Measurements from ENCODE around the gene IGF1R. TPM values are rescaled to one million over a fixed set of nuclear protein-coding genes. Genes with fewer than 3 reads are reported as not detected.

Gene IGF1R
- total RNA-seq, 1 donor from 2014 or later: 31.9 TPM

DNA sequence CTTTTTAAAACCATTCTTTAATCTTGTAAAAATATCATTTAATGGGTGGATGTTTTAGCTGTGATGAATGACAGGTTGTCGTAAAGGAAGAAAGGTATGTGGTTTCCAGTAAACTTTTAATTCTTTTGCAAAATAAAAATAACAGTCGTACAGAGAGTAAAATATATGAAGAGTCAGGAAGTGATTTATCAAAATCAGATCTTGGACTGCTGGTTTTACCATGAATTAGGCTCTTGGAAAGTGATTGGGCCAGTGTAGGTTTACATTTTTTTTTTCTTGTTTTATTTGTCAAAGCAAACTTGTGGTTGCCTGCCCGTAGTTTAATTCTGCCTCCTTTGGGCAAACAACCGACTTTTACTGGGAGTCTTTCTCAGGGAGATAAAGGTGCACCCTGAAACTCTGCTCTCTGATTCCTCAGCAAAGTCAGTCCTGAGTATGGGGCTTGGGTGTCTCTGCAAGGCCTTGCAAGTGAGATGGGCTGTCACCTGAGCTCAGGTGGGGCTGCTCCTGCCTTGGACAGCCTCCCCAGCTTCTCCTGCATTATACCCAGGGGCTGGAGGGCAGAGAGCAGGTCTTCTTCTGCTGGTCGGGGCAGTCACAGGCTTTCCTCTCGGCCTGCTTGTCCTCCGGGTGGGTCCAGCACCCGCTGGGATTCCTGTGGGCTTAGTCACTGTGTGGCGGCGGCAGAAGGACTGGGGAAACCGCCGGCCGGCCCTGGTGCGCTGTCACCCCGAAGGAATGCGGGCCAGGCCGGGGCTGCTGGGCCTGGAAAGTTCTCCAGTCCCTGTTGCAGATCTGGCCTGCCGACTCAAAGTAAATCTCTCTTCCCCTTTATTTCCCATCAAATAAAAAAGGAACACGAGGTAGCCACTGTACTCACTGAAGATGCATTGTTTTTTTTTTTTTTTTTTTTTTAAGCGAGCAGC, 79.0 kb downstream of the IGF1R start:
- peak; percentile 21 for DNase-seq

DNA sequence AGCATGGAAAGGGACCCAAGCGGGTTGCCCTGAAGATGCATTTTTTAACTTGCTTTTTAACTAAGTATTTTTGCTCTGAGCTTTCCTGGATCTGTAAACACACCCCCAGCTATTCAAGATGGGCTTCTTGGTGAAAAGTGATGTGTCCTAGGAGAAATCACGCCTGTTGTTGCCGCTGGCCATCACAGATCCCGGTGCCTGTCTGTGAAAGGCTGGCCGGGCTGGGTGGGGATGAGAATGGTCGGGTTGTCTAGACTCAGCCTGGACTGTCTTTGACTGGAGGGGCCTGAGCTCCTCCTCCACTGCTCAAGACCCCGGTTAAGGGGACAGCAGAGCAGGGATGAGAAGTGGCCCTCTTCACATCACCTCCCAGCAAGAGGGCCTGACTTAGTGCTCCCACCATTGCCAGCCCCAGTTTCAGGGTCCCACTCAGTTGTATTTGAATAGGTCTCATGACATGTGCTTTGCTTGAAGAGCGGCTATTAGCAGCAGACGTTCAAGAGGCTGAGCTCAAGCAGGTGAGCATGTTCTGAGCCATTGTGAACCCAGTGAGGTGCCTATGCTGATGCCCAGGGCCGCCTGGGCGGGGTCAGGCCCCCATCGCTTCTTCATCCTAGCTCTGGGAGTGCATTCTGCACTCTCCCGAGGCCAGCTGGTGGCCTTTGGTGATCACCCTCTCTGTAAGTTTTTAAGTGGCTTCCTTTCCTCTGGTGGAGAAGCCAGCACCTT, 79.9 kb downstream of the IGF1R start:
- no peak for DNase-seq

DNA sequence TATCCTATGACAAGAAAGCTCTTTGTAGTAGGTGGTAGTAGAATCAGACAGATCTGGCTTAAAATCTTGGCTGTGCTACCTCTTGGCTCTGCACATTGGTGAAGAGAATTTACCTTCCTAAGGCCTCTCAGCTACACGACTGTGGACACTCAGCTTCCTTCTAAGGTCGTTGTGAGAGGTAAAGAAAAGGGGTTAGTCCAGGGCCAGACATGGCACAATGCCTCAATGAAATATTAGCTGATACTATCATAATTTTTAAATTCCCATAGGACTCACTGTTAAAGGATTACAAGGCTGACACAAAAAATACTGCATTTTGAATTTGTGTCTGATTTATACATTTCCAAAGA, 80.4 kb downstream of the IGF1R start:
- no peak for DNase-seq

DNA sequence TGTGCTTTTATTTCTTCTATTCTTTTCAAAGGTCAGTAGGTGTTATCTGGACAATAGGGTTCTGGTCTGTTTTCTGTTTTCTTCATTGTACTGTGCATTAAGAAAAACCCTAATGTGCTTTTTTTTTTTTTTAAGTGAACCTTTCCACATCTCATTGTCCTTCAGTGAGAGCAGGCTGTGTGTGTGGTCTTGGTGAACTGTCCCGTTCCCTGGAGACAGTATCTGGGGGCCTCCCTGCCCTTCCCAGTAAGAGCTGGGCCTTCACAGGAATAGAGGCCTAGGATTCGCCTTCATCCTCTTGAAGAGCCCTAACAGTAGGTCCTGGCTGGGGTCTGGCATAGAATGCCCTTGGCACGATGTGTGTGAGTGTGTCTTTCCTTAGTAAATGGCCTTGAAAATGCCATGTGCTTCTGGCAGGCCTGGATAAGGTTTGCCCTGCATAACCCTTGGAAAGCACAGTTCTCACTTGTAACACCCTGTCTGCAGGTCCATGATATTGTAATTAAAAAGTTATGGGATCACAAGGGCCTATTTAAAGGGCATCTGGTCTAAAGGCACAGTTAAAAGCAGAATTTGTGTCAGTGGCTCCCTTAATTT, 81.2 kb downstream of the IGF1R start:
- DNase-seq: no peak

DNA sequence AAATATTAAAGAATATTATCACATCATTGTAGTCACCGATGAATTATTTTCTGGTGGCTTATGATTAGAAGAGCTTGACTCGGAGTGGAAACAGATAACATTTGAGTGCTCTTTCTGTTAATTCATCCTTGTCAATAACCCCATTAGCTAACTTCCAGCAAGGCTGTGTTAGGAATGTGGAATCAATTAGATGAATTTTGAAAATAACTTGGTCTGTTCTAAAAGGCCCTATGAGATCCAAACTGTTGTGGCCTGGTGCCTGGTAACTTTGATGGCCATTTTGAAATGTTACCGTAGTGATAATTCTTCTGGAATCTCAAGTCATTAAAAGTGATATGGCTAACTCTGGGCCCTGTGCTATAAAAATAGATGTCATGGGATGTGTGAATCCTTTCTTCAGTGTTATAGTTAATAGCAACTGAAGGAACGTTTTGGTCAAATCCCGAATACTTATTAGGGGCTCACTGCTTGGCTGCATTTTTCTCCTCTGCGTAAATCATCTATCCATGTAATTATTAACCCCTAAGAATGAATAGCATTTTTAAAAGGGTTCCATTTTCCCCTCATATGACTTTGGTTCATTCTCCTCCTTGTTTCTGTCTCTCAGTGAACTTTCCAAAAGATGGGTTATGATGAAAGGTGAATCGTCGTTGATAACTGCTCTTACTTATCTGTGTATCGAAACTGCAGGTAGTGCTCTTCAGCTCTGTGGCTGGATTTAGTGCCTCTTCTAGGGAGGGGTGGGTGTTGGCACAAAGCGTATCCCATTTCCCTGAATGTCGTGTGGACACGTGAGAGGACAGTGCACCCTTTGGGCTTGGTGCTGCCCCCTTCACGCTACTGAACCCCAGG, 82.7 kb downstream of the IGF1R start:
- no peak for DNase-seq

DNA sequence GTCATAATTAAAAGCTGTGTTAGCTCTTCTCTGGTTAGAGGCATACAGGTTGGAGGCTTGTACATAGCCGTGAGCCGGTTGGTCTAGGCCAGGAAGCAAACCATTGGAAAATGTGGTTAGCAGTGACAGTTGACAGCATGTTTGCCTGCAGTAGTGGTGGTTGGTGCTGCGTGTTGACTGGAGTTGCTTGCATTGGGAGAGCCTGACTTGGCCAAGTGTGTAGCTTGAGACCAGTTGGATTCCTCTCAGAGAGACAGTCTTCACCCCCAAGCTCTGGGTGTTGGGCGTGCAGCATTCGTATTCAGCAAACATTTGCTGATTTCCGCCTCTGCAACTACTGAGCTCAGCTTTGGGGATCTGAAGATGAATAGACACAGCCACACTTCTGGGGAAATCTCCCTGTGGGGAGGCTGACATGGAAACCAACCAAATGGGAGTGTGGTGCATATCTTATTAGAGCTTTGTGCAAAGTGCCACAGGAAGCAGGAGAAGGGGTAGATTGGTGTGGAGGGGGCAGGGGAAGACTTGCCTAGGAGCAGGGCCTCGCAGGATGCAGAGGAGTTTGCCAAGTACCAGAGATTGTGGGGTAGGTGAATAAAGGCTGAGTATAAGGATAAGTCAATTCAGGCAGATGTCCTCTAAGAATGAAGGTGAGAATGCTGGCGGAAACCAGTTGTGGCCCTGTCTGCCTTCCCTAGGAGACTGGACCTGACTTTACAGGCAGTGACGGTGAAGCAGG, 83.5 kb downstream of the IGF1R start:
- DNase-seq: no peak

DNA sequence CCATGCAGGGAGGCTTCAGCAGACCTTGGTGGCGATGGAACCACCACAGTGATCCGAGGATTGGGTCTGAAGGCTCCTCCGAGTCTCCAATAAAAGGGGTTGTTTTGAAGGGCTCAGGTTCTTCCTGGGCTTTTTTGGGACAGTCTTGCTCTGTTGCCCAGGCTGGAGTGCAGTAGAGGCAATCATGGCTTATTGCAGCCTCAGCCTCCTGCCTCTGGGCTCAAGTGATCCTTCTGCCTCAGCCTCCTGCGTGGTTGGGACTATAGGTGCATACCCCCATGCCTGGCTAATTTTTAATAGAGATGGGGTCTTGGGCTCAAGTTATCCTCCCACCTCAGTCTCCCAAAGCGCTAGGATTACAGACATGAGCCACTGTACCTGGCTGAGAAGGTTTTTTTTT, 84.8 kb downstream of the IGF1R start:
- DNase-seq: no peak

DNA sequence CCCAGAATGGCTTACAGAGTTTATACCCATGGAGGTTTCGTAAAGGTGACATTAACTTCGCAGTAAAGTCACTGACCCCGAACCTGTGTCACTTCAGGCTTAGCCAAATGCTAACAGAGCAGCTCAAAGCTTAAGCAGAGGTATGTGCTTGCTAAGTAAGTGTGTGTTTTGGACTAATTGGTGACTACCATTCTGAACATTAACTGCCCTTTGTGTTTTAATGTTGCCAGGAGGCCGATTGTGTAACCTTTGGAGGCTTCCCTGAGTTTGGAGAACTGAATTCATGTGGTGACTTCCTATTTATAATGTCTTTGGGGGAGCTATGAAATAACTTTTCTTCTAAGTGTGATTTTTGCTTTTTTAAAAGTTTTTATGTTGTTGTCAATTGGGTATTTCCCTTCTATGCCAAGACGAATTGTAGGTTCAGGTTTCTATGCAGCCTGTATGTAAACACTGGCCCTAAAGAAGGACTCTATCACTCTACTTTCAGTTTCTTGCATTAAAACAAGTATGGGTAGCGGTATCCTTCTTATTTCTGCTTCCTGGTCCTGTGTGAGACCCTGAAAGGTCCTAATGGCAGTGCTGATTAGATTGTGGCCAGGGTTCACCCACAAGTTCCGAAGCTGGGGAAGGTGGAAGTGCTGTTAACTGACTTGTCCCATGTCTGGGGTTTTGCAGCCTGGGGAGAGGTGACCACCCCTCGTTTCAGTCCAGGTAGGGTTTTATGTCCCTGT, 86.3 kb downstream of the IGF1R start:
- DNase-seq: no peak

DNA sequence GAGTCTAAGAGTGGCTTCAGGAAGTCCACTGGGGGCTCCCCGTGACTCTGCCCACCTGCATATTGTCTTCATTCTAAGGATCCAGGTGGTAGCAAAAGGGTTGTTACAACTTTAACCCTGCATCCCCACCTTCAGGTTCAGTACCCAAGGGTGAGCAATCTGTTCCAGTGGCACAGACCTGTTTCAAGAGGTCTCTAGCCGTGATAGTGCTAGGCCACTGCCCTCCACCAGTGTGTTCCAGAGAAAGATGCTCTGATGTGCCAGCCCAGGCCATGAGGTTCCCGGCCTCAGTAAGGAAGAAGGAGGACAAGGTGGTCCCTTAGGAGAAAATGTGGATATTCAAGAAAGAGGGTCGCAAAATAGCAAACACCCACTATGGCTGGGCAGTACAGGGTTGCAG, 87.0 kb downstream of the IGF1R start:
- no peak for DNase-seq

DNA sequence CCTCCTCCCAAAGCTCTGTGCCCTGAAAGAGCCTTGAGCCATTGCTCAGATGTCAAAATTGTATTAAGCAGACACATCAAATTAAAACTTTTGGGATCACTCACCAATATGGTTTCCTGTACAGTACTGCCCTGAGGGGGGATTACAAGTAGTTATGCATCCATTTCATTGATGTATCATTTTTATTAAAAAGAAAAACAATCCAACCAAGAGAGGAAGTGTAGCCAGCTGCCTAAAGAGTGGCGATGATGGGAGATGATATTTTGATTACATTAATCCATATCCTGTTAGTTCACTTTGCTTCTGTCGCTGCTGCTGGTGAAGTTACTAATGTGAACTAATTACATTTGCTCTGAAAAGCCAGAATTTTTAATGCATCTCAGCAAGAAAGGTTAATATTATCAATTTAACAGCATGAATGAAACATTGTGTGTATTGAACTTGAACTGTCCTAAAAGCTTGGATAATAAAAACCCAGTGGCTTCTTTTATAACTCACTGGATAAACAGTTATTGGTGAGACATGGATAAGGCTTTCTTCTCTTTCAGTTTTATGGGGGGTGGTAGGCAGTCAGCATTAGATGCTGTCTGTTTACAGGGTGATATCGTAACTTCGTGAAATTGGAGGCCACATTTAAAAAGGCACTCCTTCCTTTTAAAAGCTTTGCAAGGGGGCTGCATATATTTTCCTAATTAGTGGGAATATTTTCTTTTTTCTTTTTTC, 87.7 kb downstream of the IGF1R start:
- no peak for DNase-seq

DNA sequence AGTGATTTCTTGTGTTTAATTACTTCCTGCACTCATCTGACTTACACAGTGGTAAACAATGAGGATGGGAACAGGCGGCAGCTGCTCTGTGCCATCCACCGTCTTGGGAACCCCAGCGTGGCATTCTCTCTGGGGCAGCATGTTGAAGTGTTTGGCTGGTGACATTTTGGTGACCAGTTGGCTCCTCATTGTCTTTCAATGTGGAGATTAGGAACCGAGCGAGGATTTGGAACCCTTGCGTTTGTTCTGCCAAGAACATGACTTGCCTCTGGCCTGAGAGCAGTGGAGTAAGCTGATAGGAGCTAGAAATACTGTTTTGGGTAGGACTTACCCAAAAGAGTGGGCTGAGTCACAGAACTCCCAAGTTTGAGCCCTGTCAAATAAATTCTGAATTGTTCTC, 88.8 kb downstream of the IGF1R start:
- no peak for DNase-seq

DNA sequence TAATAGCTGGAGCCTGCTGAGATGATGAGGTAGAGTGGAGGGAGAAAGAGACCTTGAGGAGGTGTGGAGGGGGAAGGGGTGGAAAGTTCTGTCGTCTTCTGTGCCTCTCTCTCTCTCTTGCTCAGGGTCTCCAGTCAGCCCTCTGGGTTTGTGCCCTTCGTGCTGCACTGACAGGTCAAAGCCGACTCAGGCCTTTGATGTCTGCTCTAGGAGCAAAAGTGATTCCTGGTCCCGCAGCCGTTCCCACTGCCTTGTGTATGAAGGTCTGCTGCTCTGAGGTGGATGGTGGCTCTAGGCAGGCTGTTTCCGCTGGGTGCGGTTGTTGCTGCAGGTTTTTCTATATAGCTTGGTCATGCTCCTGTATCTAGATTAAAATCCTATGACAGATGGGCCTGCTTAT, 89.4 kb downstream of the IGF1R start:
- DNase-seq: no peak

DNA sequence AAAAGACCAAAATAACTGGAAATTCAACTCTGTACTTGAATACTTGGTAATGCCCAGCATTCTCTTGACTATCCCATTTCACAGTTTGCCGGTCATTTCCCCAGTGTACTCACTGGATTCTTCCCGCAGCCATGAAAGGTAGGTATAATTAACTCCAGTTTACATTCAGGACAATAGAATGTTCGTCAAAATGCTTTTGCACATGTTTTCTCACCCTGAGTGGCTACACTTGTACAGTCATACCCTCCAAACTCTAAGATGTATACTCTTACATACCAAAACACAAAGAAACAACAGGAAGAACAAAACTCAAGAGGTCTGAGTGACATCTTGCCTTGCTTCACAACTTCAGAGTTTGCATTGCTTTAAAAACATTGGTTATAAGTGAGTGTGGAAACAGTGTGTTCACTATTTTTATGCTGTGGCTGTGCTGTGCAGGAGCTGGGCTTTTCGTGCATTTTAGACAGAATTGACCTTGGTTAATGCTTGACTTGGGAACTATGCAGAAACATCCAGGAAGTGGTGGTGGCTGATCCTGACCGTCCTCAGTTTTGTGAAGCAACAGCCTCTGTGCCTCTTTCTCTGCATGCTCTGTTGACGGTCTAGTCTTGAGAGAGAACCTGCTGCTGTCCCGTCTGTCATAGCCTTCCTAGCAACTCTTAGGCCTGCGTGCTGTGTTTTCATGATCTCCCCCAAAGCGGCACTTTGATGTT, 90.5 kb downstream of the IGF1R start:
- no peak for DNase-seq

DNA sequence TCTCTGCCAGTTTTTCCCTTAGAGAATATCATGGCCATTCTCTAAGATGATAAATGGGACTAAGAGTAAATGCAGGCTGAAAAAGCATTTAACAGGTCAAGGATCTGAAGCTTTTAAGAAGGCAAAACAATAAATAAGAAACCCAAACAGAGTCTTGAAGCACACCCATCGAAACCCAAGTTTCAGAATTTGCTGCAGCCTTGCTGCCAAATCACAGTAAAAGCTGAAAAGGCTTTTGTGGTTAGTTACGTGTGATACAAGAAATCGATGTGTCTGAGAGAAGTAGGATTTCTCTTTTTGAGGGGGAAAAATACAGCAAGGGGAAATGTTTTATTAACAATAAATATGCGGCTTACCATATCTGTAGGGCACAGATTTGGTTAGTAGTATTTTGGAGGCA, 92.0 kb downstream of the IGF1R start:
- no peak for DNase-seq

DNA sequence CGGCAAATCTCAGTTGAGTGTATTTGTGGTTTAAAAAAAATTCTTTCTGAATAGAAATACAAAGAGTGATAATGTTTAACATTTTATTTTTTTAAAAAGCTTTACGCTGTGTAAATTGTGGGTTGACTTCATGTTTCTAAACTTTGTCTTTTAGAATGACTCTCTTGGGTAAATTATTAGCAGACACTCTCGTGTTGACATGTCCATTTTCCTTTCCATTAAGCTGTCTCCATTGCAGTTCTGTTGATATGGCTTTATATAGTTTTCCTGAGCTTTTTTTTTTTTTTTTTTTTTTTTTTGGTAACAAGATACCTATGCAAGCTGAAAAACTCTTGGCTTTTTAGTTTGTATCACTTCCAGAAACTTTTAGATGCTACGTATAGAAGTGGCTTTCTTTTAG, 92.6 kb downstream of the IGF1R start:
- no peak for DNase-seq

DNA sequence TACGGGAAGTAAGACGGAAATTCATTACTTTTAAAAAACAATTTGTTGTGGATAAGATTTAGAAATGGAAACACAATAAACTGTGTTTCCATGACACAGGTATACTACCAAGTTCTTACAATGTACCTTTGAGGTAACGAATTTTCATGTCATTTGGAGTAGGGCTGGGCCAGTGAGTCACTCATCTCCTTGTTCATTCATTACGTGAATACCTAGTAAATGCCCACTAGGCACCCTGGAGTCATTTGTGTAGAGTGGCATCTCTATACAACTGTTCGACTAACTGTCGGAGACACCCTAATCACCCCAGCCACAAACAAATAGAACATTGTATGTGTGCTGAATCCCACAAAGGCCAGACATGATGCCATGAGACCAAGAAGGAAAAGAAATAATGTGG, 94.8 kb downstream of the IGF1R start:
- no peak for DNase-seq

DNA sequence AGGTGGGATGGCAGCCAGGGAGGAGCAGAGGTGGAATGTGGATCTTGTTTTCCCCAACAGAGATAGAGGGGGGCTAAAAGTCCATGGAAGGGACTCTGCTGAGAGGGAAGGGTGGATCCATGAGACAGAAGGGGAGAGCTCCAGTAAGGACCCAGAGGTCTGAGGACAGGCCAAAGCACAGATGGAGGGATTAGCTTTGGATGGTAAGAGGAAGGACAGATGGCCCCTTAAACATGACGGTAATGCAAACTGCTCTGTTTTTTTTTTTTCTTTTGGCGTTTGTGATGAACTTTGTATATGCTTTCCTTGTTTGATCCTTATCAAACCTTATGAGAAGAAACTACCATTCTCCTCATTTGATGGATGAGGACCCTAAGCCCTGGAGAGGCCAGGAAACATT, 96.2 kb downstream of the IGF1R start:
- DNase-seq: no peak

DNA sequence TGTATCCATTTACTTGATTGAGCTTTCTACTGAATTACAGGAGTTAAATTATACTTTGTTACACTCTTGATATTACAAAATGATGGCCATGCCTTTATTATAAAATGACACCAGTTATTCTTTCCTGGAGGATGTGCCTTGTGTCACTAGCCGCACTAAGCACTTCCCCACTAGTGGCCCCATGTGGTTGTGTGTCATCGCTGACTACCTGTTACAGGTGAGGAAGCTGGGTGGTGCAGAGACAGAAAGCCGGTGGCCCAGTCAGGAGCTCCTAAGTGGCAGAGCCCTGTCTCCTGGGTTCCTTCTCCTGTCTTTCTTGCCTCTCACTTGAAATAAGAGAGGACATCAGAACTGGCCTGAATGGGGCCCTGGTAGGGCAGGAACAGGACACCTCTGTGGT, 96.8 kb downstream of the IGF1R start:
- DNase-seq: no peak

DNA sequence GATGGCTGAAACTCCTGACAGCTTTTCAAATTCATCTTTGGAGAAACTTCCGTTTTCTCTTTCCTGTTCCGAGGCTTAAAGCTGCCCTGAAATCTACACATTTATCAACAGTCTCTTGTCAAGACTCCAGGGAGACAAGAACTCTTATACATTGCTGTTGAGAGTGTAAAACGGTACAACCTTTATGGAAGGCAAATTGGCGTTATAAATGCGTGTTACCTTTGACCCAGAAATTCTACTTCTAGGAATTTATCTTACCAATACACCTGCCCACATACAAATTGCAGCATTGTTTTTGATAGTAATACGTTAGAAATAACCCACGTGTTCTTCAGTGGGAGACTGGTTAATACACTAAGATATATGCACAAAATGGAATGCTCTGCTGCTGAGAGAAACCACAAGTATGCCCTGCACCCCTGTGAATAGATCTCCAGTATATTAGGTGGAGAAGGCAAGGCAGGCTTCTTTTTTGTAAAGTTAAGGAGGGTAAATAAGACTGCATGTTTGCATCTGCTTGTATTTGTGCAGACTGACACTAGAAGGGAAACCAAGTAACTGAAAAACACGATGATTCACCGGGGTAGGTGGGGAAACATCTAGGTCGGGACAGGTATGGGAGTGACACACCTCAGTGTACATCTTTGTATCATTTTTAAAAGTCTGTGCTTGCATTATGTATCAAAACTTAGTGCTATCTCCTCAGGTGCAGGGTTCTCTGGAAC, 97.5 kb downstream of the IGF1R start:
- no peak for DNase-seq

Data from skin of body (tissue), 2 donors.